Activated CD4-positive, alpha-beta memory T cell treated with anti-CD3 and anti-CD28 coated beads for 36 hours (primary cell): ENCODE data around the gene PARD3B. TPM values are rescaled to one million over a fixed set of nuclear protein-coding genes. Genes with fewer than 3 reads are reported as not detected.
A peak's percentile ranks its signal among the peaks of the same experiment; 100 is the strongest.

ENCODE experiments used
- CTCF ChIA-PET: fragments of 350-600 bp; sonication (Branson Sonifier 250); formaldehyde crosslinking; loops from one replicate; lab custom pipeline; 2021; ENCODE audit warnings: antibody characterized with exemption, inconsistent platforms; lab: Charles Lee
- POLR2A ChIA-PET: fragments of 350-600 bp; sonication (Branson Sonifier 250); formaldehyde crosslinking; loops from one replicate; lab custom pipeline; 2021; ENCODE audit warnings: antibody characterized with exemption; lab: Charles Lee
- DNase-seq: peaks from one replicate; pipeline ENCODE4 v3.0.0-alpha.2; 2020
- H3K27ac Mint-ChIP-seq: one replicate; pipeline ENCODE4 v1.8.0; 2021; ENCODE audit warnings: mixed read lengths
- H3K27me3 Mint-ChIP-seq: one replicate; pipeline ENCODE4 v1.8.0; 2021; ENCODE audit warnings: mixed read lengths
- H3K36me3 Mint-ChIP-seq: one replicate; pipeline ENCODE4 v1.8.0; 2021; ENCODE audit warnings: mixed read lengths
- H3K4me1 Mint-ChIP-seq: one replicate; pipeline ENCODE4 v1.8.0; 2021; ENCODE audit warnings: low read depth, mixed read lengths
- H3K4me3 Mint-ChIP-seq: one replicate; pipeline ENCODE4 v1.8.0; 2021; ENCODE audit warnings: mild to moderate bottlenecking, mixed read lengths
- H3K9me3 Mint-ChIP-seq: one replicate; pipeline ENCODE4 v1.8.0; 2021; ENCODE audit warnings: mixed read lengths
- intact Hi-C: fragments of 100-400 bp; cut with micrococcal nuclease; formaldehyde crosslinking; loops from one replicate; pipeline ENCODE4 v1.15.1; 2023
- total RNA-seq, 2 experiments: library from RNA; stranded (reverse); gene quantifications; one replicate each; pipeline ENCODE4 v1.2.3, GENCODE V29; 2021

PARD3B gene
- total RNA-seq = under 1 TPM; 0.07 to 0.70 TPM

DNA sequence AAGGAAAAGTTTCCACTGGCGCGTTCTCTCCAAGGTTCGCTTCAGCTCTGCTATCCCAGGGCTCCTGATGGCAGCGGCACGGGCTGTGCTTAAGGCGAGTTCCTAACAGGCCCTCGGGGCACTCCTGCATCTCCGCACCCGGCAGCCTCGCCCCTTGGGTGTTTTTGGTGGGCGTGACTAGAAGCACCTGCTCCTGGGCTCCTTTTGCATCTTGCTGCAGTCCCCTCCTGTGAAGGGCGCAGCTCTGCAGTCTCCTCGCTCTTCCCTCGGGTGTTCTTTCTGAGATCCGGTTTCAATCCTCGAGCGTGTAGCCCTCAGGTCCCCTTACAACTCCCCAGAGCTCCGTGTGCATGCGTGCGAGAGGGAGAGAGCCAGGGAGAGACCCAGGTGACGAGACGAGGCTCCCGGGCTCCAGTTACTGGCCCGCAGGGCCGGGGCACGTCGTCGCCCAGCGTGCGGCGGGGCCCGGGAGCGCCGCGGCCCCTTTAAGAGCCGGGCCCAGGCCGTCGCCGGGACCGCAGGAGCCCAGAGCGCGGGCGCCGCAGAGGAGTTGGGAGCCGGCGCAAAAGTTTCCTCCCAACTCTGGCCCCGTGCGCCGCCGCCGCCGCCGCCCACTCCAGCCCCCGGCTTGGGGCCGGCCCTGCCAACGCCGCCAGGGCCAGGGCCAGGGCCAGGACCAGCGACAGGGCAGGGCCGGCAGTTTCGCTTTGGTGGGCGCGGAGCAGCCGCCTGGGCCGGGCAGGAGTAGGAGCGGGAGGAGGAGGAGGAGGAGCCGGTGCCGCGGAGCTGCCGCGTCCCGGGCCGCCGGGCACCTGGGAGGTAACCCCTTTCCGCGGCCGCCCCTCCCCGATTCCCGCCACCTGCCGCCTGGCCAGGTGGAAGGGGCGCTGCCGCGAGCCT lies at the start of gene PARD3B:
TSS of gene PARD3B (plus strand) at position 515 of the 900 bp plus-strand sequence. CDS start 525 bp downstream, outside the sequence.
- CTCF ChIA-PET = no interaction called here

DNA sequence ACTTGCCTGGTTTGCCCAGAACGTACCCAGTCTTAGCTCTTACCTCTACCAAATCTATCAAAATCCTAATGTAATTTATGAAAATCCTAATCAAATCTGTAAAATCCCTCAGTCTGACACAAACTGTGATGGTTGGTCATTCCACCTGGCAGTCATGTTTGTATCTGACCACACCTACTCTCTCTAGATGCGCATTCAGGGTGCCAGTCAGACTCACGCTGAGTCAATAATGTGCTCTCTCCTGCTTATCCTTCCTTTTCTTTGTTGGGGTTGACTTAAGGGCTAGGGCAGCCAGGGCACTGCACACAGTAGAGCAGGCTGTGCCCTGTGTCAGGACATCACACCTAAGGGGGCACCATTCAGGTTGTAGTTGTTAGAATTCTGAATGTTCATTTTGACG lies 48.5 kb upstream of the PARD3B start:
- intact Hi-C loops = no loop called here
- H3K36me3 Mint-ChIP-seq = no peaks in the 10 kb centered on the region
- CTCF ChIA-PET = no interaction called here
- no peak overlapping the region for H3K27ac Mint-ChIP-seq
- POLR2A ChIA-PET = no interaction called here
- peaks cover 4% of the 10 kb centered on the region for H3K27me3 Mint-ChIP-seq
- no peak overlapping the region for H3K4me3 Mint-ChIP-seq
- no peaks in the 10 kb centered on the region for H3K4me1 Mint-ChIP-seq
- DNase-seq = no peak
- H3K9me3 Mint-ChIP-seq = no peaks in the 10 kb centered on the region

More for the DNA sequence above, at the start of gene PARD3B:
- Mint-ChIP-seq H3K4me1 (peaks cover 8% of the 10 kb centered on the region), H3K4me3 (peak within 1 kb of the TSS; percentile 75), H3K9me3 (no peaks in the 10 kb centered on the region), H3K27ac (no peak within 1 kb of the TSS), H3K36me3 (no peaks in the 10 kb centered on the region), H3K27me3 (peaks cover 24% of the 10 kb centered on the region)
- intact Hi-C loops = no loop called here
- DNase-seq = peak; percentile 39
- POLR2A ChIA-PET = no interaction called here

GRCh38 chr2:204497855-204498254 lies 47.4 kb upstream of the PARD3B start:
- Mint-ChIP-seq H3K4me1 (no peaks in the 10 kb centered on the region), H3K27ac (no peak overlapping the region), H3K27me3 (peaks cover 4% of the 10 kb centered on the region), H3K4me3 (no peak overlapping the region), H3K9me3 (no peaks in the 10 kb centered on the region), H3K36me3 (no peaks in the 10 kb centered on the region)
- DNase-seq = no peak
- intact Hi-C loops = no loop called here
- CTCF ChIA-PET = no interaction called here
- POLR2A ChIA-PET = no interaction called here

- no peaks in the 10 kb centered on the region for H3K9me3 Mint-ChIP-seq
- POLR2A ChIA-PET = no interaction called here
- peaks cover 4% of the 10 kb centered on the region for H3K27me3 Mint-ChIP-seq
- CTCF ChIA-PET = interaction anchor here (0.6 kb wide), 1 partner anchor 583 kb away, joined by 3 read pairs; no protein-coding TSS in a partner anchor
- no peak overlapping the region for H3K4me3 Mint-ChIP-seq
- no peak for DNase-seq
- intact Hi-C loops = no loop called here
- H3K36me3 Mint-ChIP-seq = no peaks in the 10 kb centered on the region
- H3K27ac Mint-ChIP-seq = no peak overlapping the region
- H3K4me1 Mint-ChIP-seq = no peaks in the 10 kb centered on the region
Observed at GRCh38 chr2:204498291-204498690, 47.0 kb upstream of the PARD3B start.

DNA sequence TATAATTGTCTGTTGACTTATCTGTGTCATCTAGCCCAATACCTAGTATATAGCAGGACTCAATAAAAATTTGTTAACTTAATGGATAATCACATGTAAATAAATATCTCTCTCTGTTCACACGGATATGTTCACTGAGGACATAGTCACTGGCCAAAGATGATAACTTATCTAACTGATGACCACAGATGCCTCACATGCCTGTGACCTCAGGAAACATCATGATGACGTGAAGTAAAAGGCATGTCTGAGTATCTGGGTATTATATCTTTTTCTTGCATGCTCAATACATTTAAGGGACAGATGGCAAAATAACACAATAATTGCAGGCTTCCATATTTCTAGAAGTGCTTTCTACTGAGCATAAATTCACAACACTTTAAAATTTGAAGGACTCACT lies 41.4 kb upstream of the PARD3B start:
- Mint-ChIP-seq H3K4me3 (no peak overlapping the region), H3K27me3 (no peaks in the 10 kb centered on the region), H3K4me1 (no peaks in the 10 kb centered on the region), H3K9me3 (no peaks in the 10 kb centered on the region), H3K36me3 (no peaks in the 10 kb centered on the region), H3K27ac (no peak overlapping the region)
- intact Hi-C loops = no loop called here
- POLR2A ChIA-PET = no interaction called here
- CTCF ChIA-PET = no interaction called here
- DNase-seq = no peak

- Mint-ChIP-seq H3K9me3 (no peaks in the 10 kb centered on the region), H3K4me3 (no peak overlapping the region), H3K36me3 (no peaks in the 10 kb centered on the region), H3K27ac (no peak overlapping the region), H3K27me3 (no peaks in the 10 kb centered on the region), H3K4me1 (no peaks in the 10 kb centered on the region)
- CTCF ChIA-PET = no interaction called here
- POLR2A ChIA-PET = no interaction called here
- intact Hi-C loops = no loop called here
- no peak for DNase-seq
Observed at GRCh38 chr2:204504594-204504993, 40.7 kb upstream of the PARD3B start.

GRCh38 chr2:204505488-204505887 lies 39.8 kb upstream of the PARD3B start:
- Mint-ChIP-seq H3K4me1 (no peaks in the 10 kb centered on the region), H3K9me3 (no peaks in the 10 kb centered on the region), H3K36me3 (no peaks in the 10 kb centered on the region), H3K27ac (no peak overlapping the region), H3K27me3 (no peaks in the 10 kb centered on the region), H3K4me3 (no peak overlapping the region)
- intact Hi-C loops = no loop called here
- POLR2A ChIA-PET = no interaction called here
- DNase-seq = no peak
- CTCF ChIA-PET = no interaction called here

DNA sequence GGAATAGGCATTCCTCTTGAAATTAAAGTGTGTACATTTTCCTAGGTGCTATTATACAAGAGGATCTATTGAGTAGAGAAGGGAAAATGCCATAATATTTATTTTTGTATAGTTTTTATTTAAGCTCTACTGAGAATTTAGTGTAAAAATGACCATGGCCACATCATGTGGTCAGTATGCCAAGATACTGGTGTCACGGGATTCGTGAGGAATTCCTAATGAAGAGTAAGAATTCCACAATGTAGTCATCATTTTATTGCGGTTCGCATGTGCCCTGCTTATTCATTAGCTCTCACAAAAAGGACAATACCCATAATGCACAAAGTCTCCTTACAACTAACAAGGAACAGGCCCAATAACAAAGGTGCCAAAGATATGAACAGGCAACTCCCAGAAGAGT lies 39.3 kb upstream of the PARD3B start:
- no peak for DNase-seq
- no peaks in the 10 kb centered on the region for H3K4me1 Mint-ChIP-seq
- no peaks in the 10 kb centered on the region for H3K27me3 Mint-ChIP-seq
- POLR2A ChIA-PET = no interaction called here
- H3K36me3 Mint-ChIP-seq = no peaks in the 10 kb centered on the region
- H3K9me3 Mint-ChIP-seq = no peaks in the 10 kb centered on the region
- no peak overlapping the region for H3K4me3 Mint-ChIP-seq
- H3K27ac Mint-ChIP-seq = no peak overlapping the region
- intact Hi-C loops = no loop called here
- CTCF ChIA-PET = no interaction called here

DNA sequence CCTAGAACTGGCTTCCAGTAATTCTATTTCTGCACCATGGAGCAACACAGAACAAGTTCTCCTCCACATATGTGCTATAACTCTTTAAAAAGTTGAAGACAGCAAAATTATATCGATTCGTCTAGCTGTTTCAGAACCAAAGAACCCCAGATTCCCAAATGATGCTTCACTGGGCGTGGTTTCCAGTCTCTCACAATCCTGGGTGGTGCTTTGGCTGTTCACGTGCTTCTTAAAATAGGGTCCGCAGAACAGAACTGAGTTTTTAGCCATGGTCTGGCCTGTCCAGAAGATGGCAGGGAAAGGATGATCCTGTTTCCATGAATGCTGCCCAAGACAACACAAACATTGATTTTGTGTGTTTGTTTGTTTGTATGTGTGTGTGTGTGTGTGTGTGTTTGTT lies 37.6 kb upstream of the PARD3B start:
- peaks cover 2% of the 10 kb centered on the region for H3K27me3 Mint-ChIP-seq
- ChIA-PET POLR2A (no interaction called here), CTCF (no interaction called here)
- H3K9me3 Mint-ChIP-seq = no peaks in the 10 kb centered on the region
- H3K27ac Mint-ChIP-seq = no peak overlapping the region
- H3K4me1 Mint-ChIP-seq = no peaks in the 10 kb centered on the region
- intact Hi-C loops = no loop called here
- H3K4me3 Mint-ChIP-seq = no peak overlapping the region
- DNase-seq = no peak
- H3K36me3 Mint-ChIP-seq = no peaks in the 10 kb centered on the region

- POLR2A ChIA-PET = no interaction called here
- Mint-ChIP-seq H3K4me1 (no peaks in the 10 kb centered on the region), H3K27me3 (peaks cover 4% of the 10 kb centered on the region), H3K4me3 (no peak overlapping the region), H3K36me3 (no peaks in the 10 kb centered on the region), H3K27ac (no peak overlapping the region), H3K9me3 (no peaks in the 10 kb centered on the region)
- DNase-seq = no peak
- CTCF ChIA-PET = no interaction called here
- intact Hi-C loops = no loop called here
Observed at GRCh38 chr2:204510709-204511420, 34.4 kb upstream of the PARD3B start.

GRCh38 chr2:204514439-204514838 lies 30.8 kb upstream of the PARD3B start:
- H3K4me1 Mint-ChIP-seq = no peaks in the 10 kb centered on the region
- no peaks in the 10 kb centered on the region for H3K9me3 Mint-ChIP-seq
- no peak overlapping the region for H3K4me3 Mint-ChIP-seq
- intact Hi-C loops = no loop called here
- ChIA-PET POLR2A (no interaction called here), CTCF (no interaction called here)
- H3K27ac Mint-ChIP-seq = no peak overlapping the region
- H3K27me3 Mint-ChIP-seq = peaks cover 4% of the 10 kb centered on the region
- no peaks in the 10 kb centered on the region for H3K36me3 Mint-ChIP-seq
- DNase-seq = no peak

DNA sequence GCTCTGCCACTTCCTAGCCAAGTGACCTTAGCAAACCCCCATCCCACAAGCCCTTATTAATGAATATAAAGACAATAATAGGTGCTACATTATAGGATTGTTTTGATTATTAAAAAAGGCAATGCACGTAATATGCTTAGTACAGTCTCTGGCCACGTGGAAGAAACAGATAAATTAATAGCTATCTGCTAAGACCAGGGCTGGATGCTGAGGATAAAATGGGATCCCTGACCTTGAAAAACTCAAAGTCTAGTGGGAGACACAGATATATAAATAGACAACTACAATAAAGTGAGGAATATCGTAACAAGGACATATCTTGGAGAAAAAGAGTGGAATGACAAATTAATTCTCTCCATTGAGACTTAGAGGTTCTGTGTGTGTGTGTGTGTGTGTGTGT lies 29.9 kb upstream of the PARD3B start:
- H3K36me3 Mint-ChIP-seq = no peaks in the 10 kb centered on the region
- H3K9me3 Mint-ChIP-seq = no peaks in the 10 kb centered on the region
- ChIA-PET POLR2A (no interaction called here), CTCF (no interaction called here)
- H3K27ac Mint-ChIP-seq = no peak overlapping the region
- H3K27me3 Mint-ChIP-seq = peaks cover 4% of the 10 kb centered on the region
- no peak for DNase-seq
- intact Hi-C loops = no loop called here
- H3K4me3 Mint-ChIP-seq = no peak overlapping the region
- no peaks in the 10 kb centered on the region for H3K4me1 Mint-ChIP-seq
